WTC11 (cell line): Measurements from ENCODE around the gene UCHL5. TPM values are rescaled to one million over a fixed set of nuclear protein-coding genes. Genes with fewer than 3 reads are reported as not detected.
"Not testable (repeated sequence)": the region's sequence is repeated elsewhere in the genome, so short reads cannot be mapped to it uniquely, and the experiment has no call there.

Experiments used
- ATAC-seq: fragments of 200-7000 bp; cut with Tn5 transposase; 2 replicates; pipeline ENCODE4 v1.10.0; 2021; ENCODE audit warnings: mild to moderate bottlenecking, moderate library complexity
- CTCF ChIA-PET: fragments of 300-600 bp; sonication (Branson Sonifier 250); formaldehyde crosslinking; loops from one replicate; lab custom pipeline; 2021; ENCODE audit warnings: antibody characterized with exemption; lab: Charles Lee
- POLR2A ChIA-PET: fragments of 350-600 bp; sonication (Branson Sonifier 250); formaldehyde crosslinking; loops from one replicate; lab custom pipeline; 2021; ENCODE audit warnings: antibody characterized with exemption; lab: Charles Lee
- DNase-seq: peaks from one replicate; pipeline ENCODE4 v3.0.0; 2021; ENCODE audit warnings: low spot score
- H3K27ac Mint-ChIP-seq: 2 replicates; pipeline ENCODE4 v1.8.0; 2021; ENCODE audit warnings: mixed read lengths
- H3K27me3 Mint-ChIP-seq: 2 replicates; pipeline ENCODE4 v1.8.0; 2021; ENCODE audit warnings: low read depth, mild to moderate bottlenecking, moderate library complexity, mixed read lengths
- H3K36me3 Mint-ChIP-seq: 2 replicates; pipeline ENCODE4 v1.8.0; 2021; ENCODE audit warnings: mixed read lengths
- H3K4me1 Mint-ChIP-seq: 2 replicates; pipeline ENCODE4 v1.8.0; 2022; ENCODE audit warnings: mixed read lengths
- H3K4me3 Mint-ChIP-seq: 2 replicates; pipeline ENCODE4 v1.8.0; 2021; ENCODE audit warnings: mild to moderate bottlenecking, moderate library complexity, mixed read lengths
- H3K9me3 Mint-ChIP-seq: 2 replicates; pipeline ENCODE4 v1.8.0; 2021; ENCODE audit warnings: mixed read lengths
- AR ChIP-seq: fragments of 250-450 bp; sonication (Bioruptor Pico); IDR thresholded peaks from 2 replicates; pipeline ENCODE4 v1.9.0; 2021; ENCODE audit warnings: mild to moderate bottlenecking
- ARID4B ChIP-seq: sonication (generic); formaldehyde crosslinking; IDR thresholded peaks from 2 replicates; pipeline ENCODE4 v1.8.0; 2023; ENCODE audit warnings: missing genetic modification reagents, mild to moderate bottlenecking, borderline replicate concordance
- ATF3 ChIP-seq: sonication (generic); formaldehyde crosslinking; conservative IDR thresholded peaks from 2 replicates; pipeline ENCODE4 v1.8.1; 2022; ENCODE audit warnings: mild to moderate bottlenecking, missing genetic modification reagents
- CDX4 ChIP-seq: fragments of 250-450 bp; sonication (Bioruptor Pico); IDR thresholded peaks from 2 replicates; pipeline ENCODE4 v1.9.0; 2021; ENCODE audit warnings: moderate library complexity, mild to moderate bottlenecking, inconsistent platforms, borderline replicate concordance
- E2F4 ChIP-seq: sonication (generic); formaldehyde crosslinking; IDR thresholded peaks from 2 replicates; pipeline ENCODE4 v1.8.1; 2022; ENCODE audit warnings: low read depth, mild to moderate bottlenecking, moderate library complexity, missing genetic modification reagents, borderline replicate concordance
- PREB ChIP-seq: sonication (generic); formaldehyde crosslinking; IDR thresholded peaks from 2 replicates; pipeline ENCODE4 v1.8.1; 2022; ENCODE audit warnings: mild to moderate bottlenecking, missing genetic modification reagents, moderate library complexity, borderline replicate concordance
- ZNF219 ChIP-seq: sonication (generic); formaldehyde crosslinking; IDR thresholded peaks from 2 replicates; pipeline ENCODE4 v1.8.0; 2023; ENCODE audit warnings: missing genetic modification reagents, mild to moderate bottlenecking, borderline replicate concordance
- total RNA-seq: library from RNA; stranded (reverse); gene quantifications from 3 replicates; pipeline ENCODE4 v1.2.3, GENCODE V29; 2021

Gene UCHL5
- total RNA-seq, 1 experiment from 2014 or later: 41.5 TPM

- TF ChIP-seq ATF3 (no peak), E2F4 (CRISPR knock-in tag) (no peak), ZNF219 (no peak)
Measured at GRCh38 chr1:192993426-192994085, 65.6 kb downstream of the UCHL5 start (continued).

- CTCF ChIA-PET: interaction anchor here (1.3 kb wide), 1 partner anchor 11 kb away, joined by 3 read pairs; no protein-coding TSS in a partner anchor
- POLR2A ChIA-PET, H3K9me3 Mint-ChIP-seq: not testable (repeated sequence)
Measured at GRCh38 chr1:192986748-192987334, 72.3 kb downstream of the UCHL5 start.

GRCh38 chr1:192986110-192986747 lies 72.9 kb downstream of the UCHL5 start:
- no peaks in the 10 kb centered on the region; the same call in 1 of the 2 replicates for H3K27me3 Mint-ChIP-seq
- H3K27ac Mint-ChIP-seq: no peak overlapping the region
- peaks cover 5% of the 10 kb centered on the region; the same call in 1 of the 2 replicates for H3K9me3 Mint-ChIP-seq
- no peak for DNase-seq
- CTCF ChIA-PET: interaction anchor here (1.3 kb wide), 1 partner anchor 12 kb away, joined by 3 read pairs; no protein-coding TSS in a partner anchor
- no peak for ATAC-seq
- no peak for TF ChIP-seq CDX4 (CRISPR knock-in tag)
- no peak for TF ChIP-seq ARID4B (CRISPR knock-in tag)
- TF ChIP-seq AR (CRISPR knock-in tag): no peak
- TF ChIP-seq PREB (CRISPR knock-in tag): no peak
- TF ChIP-seq, all 79 proteins: peak for 0
- Mint-ChIP-seq H3K4me1 (peaks cover 10% of the 10 kb centered on the region), H3K4me3 (no peak overlapping the region), H3K36me3 (no peaks in the 10 kb centered on the region)
- POLR2A ChIA-PET: no interaction called here

More at GRCh38 chr1:192986748-192987334, 72.3 kb downstream of the UCHL5 start:
- H3K27ac Mint-ChIP-seq, H3K4me3 Mint-ChIP-seq, DNase-seq, H3K27me3 Mint-ChIP-seq, ATAC-seq, H3K36me3 Mint-ChIP-seq, H3K4me1 Mint-ChIP-seq: not testable (repeated sequence)
